PC-9 (cell line): ENCODE measurements around the gene CPED1. TPM values are rescaled to one million over a fixed set of nuclear protein-coding genes. Genes with fewer than 3 reads are reported as not detected.

Source experiments
- BruUV-seq: library from RNA; stranded (reverse); fragments of 400-500 nt; replicated peaks from 2 replicates; lab custom pipeline; 2021; lab: Mats Ljungman, UMichigan
- CTCF ChIA-PET: fragments of 300-600 bp; sonication (Branson Sonifier 250); formaldehyde crosslinking; loops from one replicate; lab custom pipeline; 2022; ENCODE audit warnings: antibody characterized with exemption; lab: Charles Lee
- POLR2A ChIA-PET: fragments of 300-600 bp; sonication (Branson Sonifier 250); formaldehyde crosslinking; loops from one replicate; lab custom pipeline; 2022; ENCODE audit warnings: antibody characterized with exemption; ENCODE audit not compliant: unreplicated experiment; lab: Charles Lee
- DNase-seq, 2 experiments: peaks; one replicate each; pipeline versions ENCODE4 v3.0.0 to v3.0.0-alpha.2; 2015 to 2022; ENCODE audit warnings: mixed read lengths in 1 of 2
- H2AFZ ChIP-seq: fragments of 200-600 bp; sonication (generic); 2 replicates; pipeline ENCODE4 v1.8.1; 2017; ENCODE audit warnings: antibody characterized with exemption
- H3F3A ChIP-seq: fragments of 200-600 bp; sonication (generic); 2 replicates; pipeline ENCODE4 v1.8.1; 2017; ENCODE audit warnings: antibody characterized with exemption, mild to moderate bottlenecking, low read depth; ENCODE audit not compliant: insufficient read depth
- H3K27ac ChIP-seq: fragments of 200-600 bp; sonication (generic); 2 replicates; pipeline ENCODE4 v1.6.1; 2016; ENCODE audit warnings: mixed run types
- H3K27me3 ChIP-seq: fragments of 200-600 bp; sonication (generic); 2 replicates; pipeline ENCODE4 v1.6.1; 2016; ENCODE audit warnings: low read depth, mixed run types; ENCODE audit not compliant: insufficient read depth
- H3K36me3 ChIP-seq: fragments of 200-600 bp; sonication (generic); 2 replicates; pipeline ENCODE4 v1.6.1; 2016; ENCODE audit warnings: low read depth, mixed run types
- H3K4me1 ChIP-seq: fragments of 200-600 bp; sonication (generic); replicated peaks from 2 replicates; pipeline ENCODE4 v1.6.1; 2016; ENCODE audit warnings: mixed run types; ENCODE audit not compliant: insufficient read depth
- H3K4me2 ChIP-seq: fragments of 200-600 bp; sonication (generic); 2 replicates; pipeline ENCODE4 v1.6.1; 2017; ENCODE audit warnings: mixed run types
- H3K4me3 ChIP-seq: fragments of 200-600 bp; sonication (generic); 2 replicates; pipeline ENCODE4 v1.6.1; 2016; ENCODE audit warnings: mixed run types
- H3K79me2 ChIP-seq: fragments of 200-600 bp; sonication (generic); 2 replicates; pipeline ENCODE4 v1.6.1; 2017; ENCODE audit warnings: low read depth, mixed run types
- H3K9me2 ChIP-seq: fragments of 200-600 bp; sonication (generic); 2 replicates; pipeline ENCODE4 v1.8.1; 2017; ENCODE audit warnings: mild to moderate bottlenecking; ENCODE audit not compliant: insufficient read depth
- H3K9me3 ChIP-seq: fragments of 200-600 bp; sonication (generic); 2 replicates; pipeline ENCODE4 v1.8.1; 2016; ENCODE audit warnings: low read depth; ENCODE audit not compliant: insufficient read depth
- H4K20me1 ChIP-seq: fragments of 200-600 bp; sonication (generic); 2 replicates; pipeline ENCODE4 v1.8.1; 2017; ENCODE audit not compliant: insufficient read depth
- CTCF ChIP-seq: fragments of 200-600 bp; sonication (generic); conservative IDR thresholded peaks from 2 replicates; pipeline ENCODE4 v1.6.1; 2017; ENCODE audit warnings: mixed run types, antibody characterized with exemption, mild to moderate bottlenecking, moderate library complexity
- EZH2 ChIP-seq: fragments of 200-600 bp; sonication (generic); IDR thresholded peaks from 2 replicates; pipeline ENCODE4 v1.8.0; 2017; ENCODE audit warnings: antibody characterized with exemption, low read depth
- intact Hi-C: fragments of 100-400 bp; cut with micrococcal nuclease; formaldehyde crosslinking; loops from one replicate; pipeline ENCODE4 v1.10.0; 2022; ENCODE audit not compliant: unreplicated experiment
- total RNA-seq: library from RNA; stranded (reverse); gene quantifications from 2 replicates; pipeline ENCODE4 v1.2.3, GENCODE V29; 2021

Gene CPED1
- total RNA-seq, 1 experiment from 2014 or later, result 2.4 TPM

- BruUV-seq, result no TSS peak
Observed at GRCh38 chr7:121341933-121342332, 353.4 kb downstream of the CPED1 start.

GRCh38 chr7:121342631-121343030 lies 354.1 kb downstream of the CPED1 start:
- no peak overlapping the region for H3K27ac ChIP-seq
- H3K36me3 ChIP-seq, result no peaks in the 10 kb centered on the region; the same call in 1 of the 2 replicates
- H4K20me1 ChIP-seq, result no peaks in the 10 kb centered on the region
- no peaks in the 10 kb centered on the region for H3F3A ChIP-seq
- no TSS peak for BruUV-seq
- no peaks in the 10 kb centered on the region for H3K9me3 ChIP-seq
- H3K79me2 ChIP-seq, result no peaks in the 10 kb centered on the region
- DNase-seq, result no peak
- no peaks in the 10 kb centered on the region for H3K9me2 ChIP-seq
- no peak overlapping the region for H3K4me2 ChIP-seq
- intact Hi-C loops, result no loop called here
- no peak overlapping the region for H3K4me3 ChIP-seq
- no peaks in the 10 kb centered on the region for H3K27me3 ChIP-seq
- no peak overlapping the region for H2AFZ ChIP-seq
- ChIA-PET CTCF (no interaction called here), POLR2A (no interaction called here)
- TF ChIP-seq CTCF, result no peak
- TF ChIP-seq EZH2, result no peak
- H3K4me1 ChIP-seq, result no peaks in the 10 kb centered on the region

More at GRCh38 chr7:121341933-121342332, 353.4 kb downstream of the CPED1 start:
- DNase-seq, result no peak
- TF ChIP-seq CTCF (no peak), EZH2 (no peak)
- Histone ChIP-seq H3F3A (no peaks in the 10 kb centered on the region), H4K20me1 (no peaks in the 10 kb centered on the region), H3K4me2 (no peak overlapping the region), H3K79me2 (no peaks in the 10 kb centered on the region), H3K27ac (no peak overlapping the region), H3K4me3 (no peak overlapping the region), H3K27me3 (no peaks in the 10 kb centered on the region), H3K4me1 (no peaks in the 10 kb centered on the region), H3K9me3 (no peaks in the 10 kb centered on the region), H3K9me2 (no peaks in the 10 kb centered on the region), H3K36me3 (no peaks in the 10 kb centered on the region; the same call in 1 of the 2 replicates), H2AFZ (no peak overlapping the region)
- ChIA-PET POLR2A (no interaction called here), CTCF (no interaction called here)
- intact Hi-C loops, result no loop called here

- no peak overlapping the region for H3K4me2 ChIP-seq
- no peak for TF ChIP-seq CTCF
- no peak for TF ChIP-seq EZH2
- no peak overlapping the region for H3K4me3 ChIP-seq
- ChIA-PET CTCF (no interaction called here), POLR2A (no interaction called here)
- no peaks in the 10 kb centered on the region; the same call in 1 of the 2 replicates for H3K36me3 ChIP-seq
- DNase-seq, result no peak
- no peaks in the 10 kb centered on the region for H3F3A ChIP-seq
- no peaks in the 10 kb centered on the region for H3K9me2 ChIP-seq
- H3K4me1 ChIP-seq, result no peaks in the 10 kb centered on the region
- BruUV-seq, result no TSS peak
- no peak overlapping the region for H3K27ac ChIP-seq
- H3K9me3 ChIP-seq, result no peaks in the 10 kb centered on the region
- H3K27me3 ChIP-seq, result no peaks in the 10 kb centered on the region
- H4K20me1 ChIP-seq, result no peaks in the 10 kb centered on the region
- no peaks in the 10 kb centered on the region for H3K79me2 ChIP-seq
- no peak overlapping the region for H2AFZ ChIP-seq
- intact Hi-C loops, result no loop called here
Observed at GRCh38 chr7:121343302-121343701, 354.8 kb downstream of the CPED1 start.
